MM.1S (cell line): Measurements from ENCODE around the gene SNAPC1.
"Not testable (repeated sequence)": the region's sequence is repeated elsewhere in the genome, so short reads cannot be mapped to it uniquely, and the experiment has no call there.

Experiments
- DNase-seq: peaks from one replicate; pipeline ENCODE4 v3.0.0-alpha.2; 2015
- H2AFZ ChIP-seq: fragments of 300-600 bp; sonication (generic); 2 replicates; pipeline ENCODE4 v1.6.0; 2016; ENCODE audit warnings: antibody characterized with exemption, low read length
- H3F3A ChIP-seq: fragments of 300-600 bp; sonication (generic); 2 replicates; pipeline ENCODE4 v1.6.1; 2016; ENCODE audit warnings: mild to moderate bottlenecking, antibody characterized with exemption, low read length, moderate library complexity, mixed read lengths; ENCODE audit not compliant: insufficient read depth
- H3K27ac ChIP-seq: fragments of 300-600 bp; sonication (generic); 2 replicates; pipeline ENCODE4 v1.5.1; 2016; ENCODE audit warnings: mild to moderate bottlenecking, low read length
- H3K27me3 ChIP-seq: fragments of 300-600 bp; sonication (generic); replicated peaks from 2 replicates; pipeline ENCODE4 v1.6.0; 2016; ENCODE audit warnings: low read length; ENCODE audit not compliant: insufficient read depth
- H3K36me3 ChIP-seq: fragments of 300-600 bp; sonication (generic); replicated peaks from 2 replicates; pipeline ENCODE4 v1.6.1; 2016; ENCODE audit warnings: mild to moderate bottlenecking, low read length, mixed read lengths; ENCODE audit not compliant: insufficient read depth
- H3K4me1 ChIP-seq: fragments of 300-600 bp; sonication (generic); 2 replicates; pipeline ENCODE4 v1.6.1; 2016; ENCODE audit warnings: low read length, mixed read lengths
- H3K4me2 ChIP-seq: fragments of 300-600 bp; sonication (generic); 2 replicates; pipeline ENCODE4 v1.6.0; 2016; ENCODE audit warnings: low read depth, low read length
- H3K4me3 ChIP-seq: fragments of 300-600 bp; sonication (generic); 2 replicates; pipeline ENCODE4 v1.5.1; 2016; ENCODE audit warnings: low read length, mixed read lengths
- H3K79me2 ChIP-seq: fragments of 300-600 bp; sonication (generic); 2 replicates; pipeline ENCODE4 v1.6.1; 2016; ENCODE audit warnings: mixed run types, low read length, mixed read lengths
- H3K9ac ChIP-seq: fragments of 300-600 bp; sonication (generic); 2 replicates; pipeline ENCODE4 v1.6.1; 2016; ENCODE audit warnings: low read length, mixed read lengths
- H3K9me2 ChIP-seq: fragments of 300-600 bp; sonication (generic); replicated peaks from 2 replicates; pipeline ENCODE4 v1.6.1; 2016; ENCODE audit warnings: mild to moderate bottlenecking, low read length, mixed read lengths; ENCODE audit not compliant: insufficient read depth
- H3K9me3 ChIP-seq: fragments of 300-600 bp; sonication (generic); replicated peaks from 2 replicates; pipeline ENCODE4 v1.6.1; 2016; ENCODE audit warnings: mild to moderate bottlenecking, low read length, mixed read lengths; ENCODE audit not compliant: insufficient read depth
- H4K20me1 ChIP-seq: fragments of 300-600 bp; sonication (generic); 2 replicates; pipeline ENCODE4 v1.6.1; 2016; ENCODE audit warnings: mild to moderate bottlenecking, low read length, moderate library complexity, mixed read lengths; ENCODE audit not compliant: insufficient read depth
- CTCF ChIP-seq: fragments of 300-600 bp; sonication (generic); IDR thresholded peaks from 2 replicates; pipeline ENCODE4 v1.5.1; 2016; ENCODE audit warnings: antibody characterized with exemption, low read length, mixed read lengths
- EZH2 ChIP-seq: fragments of 300-600 bp; sonication (generic); optimal IDR thresholded peaks from 2 replicates; pipeline ENCODE3; 2017; ENCODE audit warnings: low read depth, mild to moderate bottlenecking, antibody characterized with exemption, low read length, mixed read lengths
- EZH2phosphoT487 ChIP-seq: fragments of 300-600 bp; sonication (generic); IDR thresholded peaks from 2 replicates; pipeline ENCODE4 v1.6.1; 2018; ENCODE audit warnings: antibody characterized with exemption, low read length

SNAPC1 gene

GRCh38 chr14:61739133-61739532 lies 23.1 kb upstream of the SNAPC1 start:
- Histone ChIP-seq H3K36me3 (0 out of 2 replicates have a peak, but pooled peaks cover 2% of the 10 kb centered on the region), H3K9me2 (no peaks in the 10 kb centered on the region), H4K20me1 (no peaks in the 10 kb centered on the region), H2AFZ (no peak overlapping the region), H3K27me3 (no peaks in the 10 kb centered on the region), H3K9me3 (no peaks in the 10 kb centered on the region), H3K9ac (no peak overlapping the region), H3F3A (no peaks in the 10 kb centered on the region), H3K4me3 (no peak overlapping the region), H3K79me2 (no peaks in the 10 kb centered on the region), H3K4me1 (no peaks in the 10 kb centered on the region), H3K4me2 (no peak overlapping the region), H3K27ac (no peak overlapping the region)
- no peak for DNase-seq
- TF ChIP-seq EZH2 (no peak), CTCF (no peak), EZH2phosphoT487 (no peak)

- no peak overlapping the region for H3K27ac ChIP-seq
- no peaks in the 10 kb centered on the region for H4K20me1 ChIP-seq
- no peaks in the 10 kb centered on the region for H3F3A ChIP-seq
- no peak for DNase-seq
- H2AFZ ChIP-seq = no peak overlapping the region
- no peaks in the 10 kb centered on the region for H3K79me2 ChIP-seq
- no peak overlapping the region for H3K4me2 ChIP-seq
- no peak overlapping the region for H3K9ac ChIP-seq
- H3K27me3 ChIP-seq = no peaks in the 10 kb centered on the region
- TF ChIP-seq CTCF = no peak
- TF ChIP-seq EZH2phosphoT487 = no peak
- no peaks in the 10 kb centered on the region for H3K9me3 ChIP-seq
- H3K4me1 ChIP-seq = peaks cover 8% of the 10 kb centered on the region; the same call in 1 of the 2 replicates
- 0 out of 2 replicates have a peak, but pooled peaks cover 2% of the 10 kb centered on the region for H3K36me3 ChIP-seq
- no peaks in the 10 kb centered on the region for H3K9me2 ChIP-seq
- no peak overlapping the region for H3K4me3 ChIP-seq
Measured at GRCh38 chr14:61742371-61742770, 19.8 kb upstream of the SNAPC1 start.

GRCh38 chr14:61744238-61744637 lies 18.0 kb upstream of the SNAPC1 start:
- H3K4me1 ChIP-seq = peaks cover 8% of the 10 kb centered on the region; the same call in 1 of the 2 replicates
- no peaks in the 10 kb centered on the region for H3K27me3 ChIP-seq
- H2AFZ ChIP-seq = no peak overlapping the region
- H3K9me2 ChIP-seq = no peaks in the 10 kb centered on the region
- H3K79me2 ChIP-seq = no peaks in the 10 kb centered on the region
- DNase-seq = no peak
- no peaks in the 10 kb centered on the region for H3K9me3 ChIP-seq
- no peaks in the 10 kb centered on the region for H3F3A ChIP-seq
- no peak overlapping the region for H3K9ac ChIP-seq
- no peak for TF ChIP-seq EZH2
- TF ChIP-seq EZH2phosphoT487 = no peak
- no peaks in the 10 kb centered on the region for H4K20me1 ChIP-seq
- H3K27ac ChIP-seq = no peak overlapping the region
- no peak overlapping the region for H3K4me3 ChIP-seq
- H3K4me2 ChIP-seq = no peak overlapping the region
- H3K36me3 ChIP-seq = 0 out of 2 replicates have a peak, but pooled peaks cover 2% of the 10 kb centered on the region

GRCh38 chr14:61746346-61746745 lies 15.9 kb upstream of the SNAPC1 start:
- not testable (repeated sequence) for H2AFZ ChIP-seq, H3K27me3 ChIP-seq, H3K79me2 ChIP-seq, H3F3A ChIP-seq, H3K27ac ChIP-seq, H3K4me1 ChIP-seq, H3K9ac ChIP-seq, H3K9me3 ChIP-seq, H3K4me2 ChIP-seq, DNase-seq, H3K4me3 ChIP-seq, H3K36me3 ChIP-seq, H4K20me1 ChIP-seq, H3K9me2 ChIP-seq
